Measurements from ENCODE around the gene CCDC106.

The CCDC106 gene

DNA sequence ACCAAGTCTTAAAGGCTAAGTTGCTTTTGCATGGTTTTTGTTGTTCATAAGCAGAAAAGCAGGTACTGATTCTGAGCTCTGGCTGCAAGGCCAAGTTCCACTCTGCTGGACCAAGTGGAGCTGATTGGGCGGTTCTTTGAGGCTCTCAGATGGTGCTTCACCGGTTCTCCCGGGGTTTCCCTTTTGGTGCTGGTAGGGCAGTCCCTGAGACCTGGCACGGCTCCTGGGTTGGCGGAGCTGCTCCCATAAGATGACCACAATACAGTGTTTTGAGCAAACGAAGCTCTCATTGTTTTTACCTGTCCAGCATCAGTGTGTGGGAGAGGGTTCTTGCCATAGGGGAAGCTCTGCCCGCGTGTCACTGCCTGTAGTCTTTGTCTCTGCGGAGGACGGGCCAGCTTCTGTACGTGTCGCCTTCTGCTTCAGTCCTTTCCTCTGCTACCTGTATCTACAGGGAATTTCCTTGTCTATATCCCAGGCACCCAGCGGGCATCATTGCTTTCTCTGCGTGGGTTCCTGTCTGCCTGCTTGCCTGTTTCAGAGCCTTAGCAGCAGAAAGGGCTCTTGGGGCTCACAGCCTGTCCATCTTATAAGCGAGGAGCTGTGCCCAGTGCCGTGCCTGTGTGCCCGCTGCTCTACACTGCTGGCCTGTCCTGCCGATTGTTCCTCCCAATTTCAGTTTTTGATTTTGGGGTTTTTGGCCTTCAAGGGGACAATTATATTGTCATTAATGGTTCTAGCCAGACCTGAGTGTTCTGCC, 9.2 kb downstream of the CCDC106 start:
- TF ChIP-seq, protein P1, sequence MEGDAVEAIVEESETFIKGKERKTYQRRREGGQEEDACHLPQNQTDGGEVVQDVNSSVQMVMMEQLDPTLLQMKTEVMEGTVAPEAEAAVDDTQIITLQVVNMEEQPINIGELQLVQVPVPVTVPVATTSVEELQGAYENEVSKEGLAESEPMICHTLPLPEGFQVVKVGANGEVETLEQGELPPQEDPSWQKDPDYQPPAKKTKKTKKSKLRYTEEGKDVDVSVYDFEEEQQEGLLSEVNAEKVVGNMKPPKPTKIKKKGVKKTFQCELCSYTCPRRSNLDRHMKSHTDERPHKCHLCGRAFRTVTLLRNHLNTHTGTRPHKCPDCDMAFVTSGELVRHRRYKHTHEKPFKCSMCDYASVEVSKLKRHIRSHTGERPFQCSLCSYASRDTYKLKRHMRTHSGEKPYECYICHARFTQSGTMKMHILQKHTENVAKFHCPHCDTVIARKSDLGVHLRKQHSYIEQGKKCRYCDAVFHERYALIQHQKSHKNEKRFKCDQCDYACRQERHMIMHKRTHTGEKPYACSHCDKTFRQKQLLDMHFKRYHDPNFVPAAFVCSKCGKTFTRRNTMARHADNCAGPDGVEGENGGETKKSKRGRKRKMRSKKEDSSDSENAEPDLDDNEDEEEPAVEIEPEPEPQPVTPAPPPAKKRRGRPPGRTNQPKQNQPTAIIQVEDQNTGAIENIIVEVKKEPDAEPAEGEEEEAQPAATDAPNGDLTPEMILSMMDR (conservative IDR thresholded peaks at IDR 0.05; ENCODE audit: low read length), result no peak
- peak overlapping the region; percentile 97 for H3K4me3 ChIP-seq (ENCODE audit: low read length)
- DNase-seq (ENCODE audit: low read depth), result no peak

DNA sequence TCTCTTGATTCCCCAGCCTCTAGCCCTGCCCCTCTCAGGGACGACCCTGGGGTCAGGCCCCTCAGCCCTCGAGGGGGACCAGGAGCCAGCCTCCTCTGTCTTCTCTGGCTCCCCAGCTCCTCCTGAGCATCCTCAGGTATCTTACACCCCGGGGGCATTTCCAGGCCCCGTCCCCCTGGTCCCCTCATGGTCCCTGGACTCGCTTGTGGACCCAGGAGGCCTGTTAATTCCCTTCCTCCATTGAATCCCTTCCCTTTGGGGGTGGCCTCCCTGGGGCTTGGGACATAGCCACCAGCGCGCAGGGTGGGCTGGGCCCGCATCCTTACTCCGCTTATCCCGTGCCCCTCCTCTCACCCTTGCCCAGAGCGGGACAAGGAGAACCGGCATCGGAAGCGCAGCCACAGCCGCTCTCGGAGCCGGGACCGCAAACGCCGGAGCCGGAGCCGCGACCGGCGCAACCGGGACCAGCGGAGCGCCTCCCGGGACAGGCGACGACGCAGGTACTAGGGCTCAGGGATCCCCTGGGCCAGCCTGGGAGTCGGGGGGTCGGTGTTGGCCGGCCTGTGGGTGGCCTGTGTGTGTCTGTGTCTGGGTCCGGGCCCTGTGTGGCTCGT, 10.9 kb downstream of the CCDC106 start:
- no peak for DNase-seq (ENCODE audit: low read depth)
- no peak overlapping the region for H3K4me3 ChIP-seq (ENCODE audit: low read length)

GRCh38 chr19:55659822-55660221, 11.8 kb downstream of the CCDC106 start:
- TF ChIP-seq, protein P1 (conservative IDR thresholded peaks at IDR 0.05; ENCODE audit: low read length), result no peak
- no peak for DNase-seq (ENCODE audit: low read depth)
- H3K4me3 ChIP-seq (ENCODE audit: low read length), result no peak overlapping the region

More for the DNA sequence above, 10.9 kb downstream of the CCDC106 start:
- TF ChIP-seq, protein P1 (conservative IDR thresholded peaks at IDR 0.05; ENCODE audit: low read length), result no peak

DNA sequence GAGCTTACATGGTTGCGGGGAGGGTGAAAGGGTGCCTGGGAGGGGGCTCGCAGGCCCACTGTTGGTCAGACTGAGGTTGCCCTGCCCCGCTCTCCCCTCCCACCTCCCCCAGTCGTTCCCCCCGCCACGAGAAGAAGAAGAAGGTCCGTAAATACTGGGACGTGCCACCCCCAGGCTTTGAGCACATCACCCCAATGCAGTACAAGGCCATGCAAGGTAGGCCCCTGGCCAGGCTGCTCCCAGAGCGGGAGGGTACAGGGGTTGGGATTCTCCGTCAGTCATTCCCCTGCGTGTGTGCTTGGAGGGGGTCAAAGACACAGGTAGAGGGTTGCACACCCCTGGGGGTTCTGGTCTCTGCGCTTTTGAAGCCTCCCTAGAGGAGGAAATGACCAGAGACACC, 12.4 kb downstream of the CCDC106 start:
- no peak overlapping the region for H3K4me3 ChIP-seq (ENCODE audit: low read length)
- TF ChIP-seq, protein P1 (conservative IDR thresholded peaks at IDR 0.05; ENCODE audit: low read length), result no peak
- DNase-seq (ENCODE audit: low read depth), result no peak

DNA sequence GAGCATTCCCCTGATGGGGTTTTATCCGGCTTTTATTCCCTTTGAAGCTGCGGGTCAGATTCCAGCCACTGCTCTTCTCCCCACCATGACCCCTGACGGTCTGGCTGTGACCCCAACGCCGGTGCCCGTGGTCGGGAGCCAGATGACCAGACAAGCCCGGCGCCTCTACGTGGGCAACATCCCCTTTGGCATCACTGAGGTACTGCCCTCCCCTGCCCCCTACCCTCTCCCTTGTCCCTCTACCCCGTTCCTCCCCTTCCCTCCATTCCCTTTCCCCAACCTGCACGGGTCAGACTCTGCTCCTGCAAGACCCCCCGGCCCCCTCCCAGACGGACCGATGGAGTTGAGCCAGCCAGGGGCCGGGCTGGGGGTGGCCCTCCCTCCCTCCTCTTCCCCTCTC, 13.0 kb downstream of the CCDC106 start:
- DNase-seq (ENCODE audit: low read depth), result no peak
- TF ChIP-seq, protein P1 (conservative IDR thresholded peaks at IDR 0.05; ENCODE audit: low read length), result no peak

GRCh38 chr19:55661826-55662225, 13.8 kb downstream of the CCDC106 start:
- TF ChIP-seq, protein P1 (conservative IDR thresholded peaks at IDR 0.05; ENCODE audit: low read length), result no peak
- no peak overlapping the region for H3K4me3 ChIP-seq (ENCODE audit: low read length)
- no peak for DNase-seq (ENCODE audit: low read depth)

More for the DNA sequence above, 13.0 kb downstream of the CCDC106 start:
- H3K4me3 ChIP-seq (ENCODE audit: low read length), result no peak overlapping the region

All from AG10803 (cell line).